ENCODE measurements around the gene CADPS2.
"Not testable (repeated sequence)": the region's sequence is repeated elsewhere in the genome, so short reads cannot be mapped to it uniquely, and the experiment has no call there.

CADPS2 gene

GRCh38 chr7:122689346-122690109 lies 196.7 kb downstream of the CADPS2 start:
- no peak for DNase-seq (ENCODE audit: extremely low read depth, low read depth)
- no peak for TF ChIP-seq CTCF (IDR thresholded peaks at IDR 0.05; ENCODE audit: low read depth, low read length)

- TF ChIP-seq CTCF (IDR thresholded peaks at IDR 0.05; ENCODE audit: low read depth, low read length): no peak
- no peak for DNase-seq (ENCODE audit: extremely low read depth, low read depth)
These were observed 197.8 kb downstream of the CADPS2 start for GRCh38 chr7:122688400-122688998.

- no peak for DNase-seq (ENCODE audit: extremely low read depth, low read depth)
- TF ChIP-seq CTCF (IDR thresholded peaks at IDR 0.05; ENCODE audit: low read depth, low read length): no peak
These were observed 199.8 kb downstream of the CADPS2 start for GRCh38 chr7:122686360-122686878.

- DNase-seq (ENCODE audit: extremely low read depth, low read depth): no peak
- TF ChIP-seq CTCF (IDR thresholded peaks at IDR 0.05; ENCODE audit: low read depth, low read length): no peak
These were observed 201.8 kb downstream of the CADPS2 start for GRCh38 chr7:122684504-122684903.

DNA sequence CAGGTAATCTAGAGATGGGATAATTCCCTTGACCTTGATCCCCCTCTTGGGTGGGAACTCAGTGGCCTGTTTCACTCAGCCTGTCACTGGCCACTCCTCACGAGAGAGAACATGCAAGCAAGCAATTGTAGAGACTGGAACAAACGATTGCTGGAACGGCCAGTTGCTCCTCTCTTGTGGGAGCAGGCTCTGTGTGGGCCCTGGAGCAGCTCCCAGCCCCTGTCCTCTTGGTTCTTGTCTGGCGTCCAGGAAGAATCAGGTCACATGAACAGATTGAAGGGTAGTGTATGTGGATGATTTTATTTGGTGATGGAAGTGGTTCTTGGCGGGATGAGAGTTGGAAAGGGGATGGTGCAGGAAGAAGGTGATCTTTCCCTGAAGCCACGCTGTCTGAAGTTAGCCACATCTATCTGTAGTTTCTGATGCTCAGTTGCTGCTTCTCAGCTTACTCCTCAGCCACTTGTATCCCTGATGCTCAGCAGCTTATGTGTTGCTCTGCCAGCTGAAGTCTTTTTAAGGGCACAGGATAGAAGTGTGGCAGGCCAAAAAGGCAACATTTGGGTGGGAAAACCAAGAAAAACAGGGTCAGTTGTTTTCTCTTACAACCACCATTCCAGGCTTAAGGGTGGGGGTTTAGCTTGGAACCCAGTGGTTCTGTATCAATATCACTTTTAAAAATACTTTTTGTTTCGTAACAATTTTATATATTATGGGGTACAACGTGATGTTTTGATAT lies 203.3 kb downstream of the CADPS2 start:
- DNase-seq (ENCODE audit: extremely low read depth, low read depth): no peak
- TF ChIP-seq CTCF (IDR thresholded peaks at IDR 0.05; ENCODE audit: low read depth, low read length): no peak

DNA sequence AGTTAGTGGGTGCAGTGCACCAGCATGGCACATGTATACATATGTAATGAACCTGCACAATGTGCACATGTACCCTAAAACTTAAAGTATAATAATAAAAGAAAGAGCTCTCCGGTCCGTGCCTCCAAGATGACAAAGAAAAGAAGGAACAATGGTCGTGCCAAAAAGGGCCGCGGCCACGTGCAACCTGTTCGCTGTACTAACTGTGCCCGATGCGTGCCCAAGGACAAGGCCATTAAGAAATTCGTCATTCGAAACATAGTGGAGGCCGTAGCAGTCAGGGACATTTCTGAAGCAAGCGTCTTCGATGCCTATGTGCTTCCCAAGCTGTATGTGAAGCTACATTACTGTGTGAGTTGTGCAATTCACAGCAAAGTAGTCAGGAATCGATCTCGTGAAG lies 205.1 kb downstream of the CADPS2 start:
- not testable (repeated sequence) for DNase-seq (ENCODE audit: extremely low read depth, low read depth)

DNA sequence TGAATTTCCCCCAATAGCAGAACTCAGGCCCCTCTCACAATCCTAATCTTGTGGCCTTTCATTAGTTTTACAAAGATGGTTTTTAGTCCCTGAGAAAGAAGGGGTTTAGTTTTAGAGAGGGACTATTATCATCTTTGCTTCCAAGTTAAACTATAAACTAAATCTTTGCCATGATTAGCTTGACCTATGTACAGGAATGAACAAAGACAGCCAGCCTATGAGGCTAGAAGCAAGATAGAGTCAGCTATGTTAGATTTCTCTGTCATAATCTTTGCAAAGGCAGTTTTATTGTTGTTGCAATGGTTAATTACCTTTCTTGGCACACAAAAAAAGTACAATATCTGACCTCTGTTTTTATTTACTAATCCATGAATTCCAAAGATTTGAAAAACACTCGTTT lies 206.4 kb downstream of the CADPS2 start:
- no peak for TF ChIP-seq CTCF (IDR thresholded peaks at IDR 0.05; ENCODE audit: low read depth, low read length)
- DNase-seq (ENCODE audit: extremely low read depth, low read depth): no peak

- DNase-seq (ENCODE audit: extremely low read depth, low read depth): not testable (repeated sequence)
These were observed 207.0 kb downstream of the CADPS2 start for GRCh38 chr7:122679269-122679709.

Measured in AG09319 (cell line).